ENCODE measurements around the gene STPG3. TPM values are rescaled to one million over a fixed set of nuclear protein-coding genes. Genes with fewer than 3 reads are reported as not detected.
A peak's percentile ranks its signal among the peaks of the same experiment; 100 is the strongest.

Gene STPG3
- total and polyA plus RNA-seq, 9 of the 15 experiments (the other 6 are each of a cell fraction or from before 2014, with no cell fraction given), result not detected

GRCh38 chr9:137217276-137218211 is 33.5 kb upstream of the STPG3 start (continued):
- TF ChIP-seq ZNF398 (CRISPR knock-in tag; IDR thresholded peaks at IDR 0.05) (no peak), CXXC5 (CRISPR knock-in tag; IDR thresholded peaks at IDR 0.05) (peak; percentile 70), E2F5 (CRISPR knock-in tag; IDR thresholded peaks at IDR 0.05) (no peak), MBD2 (IDR thresholded peaks at IDR 0.05; ENCODE audit: borderline replicate concordance, low read depth) (no peak), HNRNPL (IDR thresholded peaks at IDR 0.05; ENCODE audit: low read depth, low read length) (0 out of 2 replicates have a peak, but pooled peaks have one; percentile 28), DDX20 (tag; IDR thresholded peaks at IDR 0.05; ENCODE audit: low read depth) (no peak), ZNF407 (IDR thresholded peaks at IDR 0.05; ENCODE audit: low read depth) (no peak), ZFX (CRISPR knock-in tag; IDR thresholded peaks at IDR 0.05) (peak; percentile 27; the same call in 1 of the 2 replicates), RHOXF2B (CRISPR knock-in tag; conservative IDR thresholded peaks at IDR 0.05) (no peak), NFE2 (IDR thresholded peaks at IDR 0.05; ENCODE audit: low read depth) (no peak), ESRRA (IDR thresholded peaks at IDR 0.05; ENCODE audit: borderline replicate concordance, low read depth) (0 out of 2 replicates have a peak, but pooled peaks have one; percentile 18), SIX5 (IDR thresholded peaks at IDR 0.05; ENCODE audit: borderline replicate concordance in 1 of 2, insufficient read depth in 1 of 2, low read depth in 1 of 2, low read length in 2 of 2) (no peak), LARP7 (IDR thresholded peaks at IDR 0.05) (no peak)
